PC-3 (cell line): ENCODE results near the gene KRTAP12-4. TPM values are rescaled to one million over a fixed set of nuclear protein-coding genes. Genes with fewer than 3 reads are reported as not detected.

ENCODE experiments used
- ATAC-seq: fragments of 200-7000 bp; cut with Tn5 transposase; 2 replicates; pipeline ENCODE4 v1.9.1; 2020; ENCODE audit warnings: mild to moderate bottlenecking, moderate library complexity
- BruUV-seq: library from RNA; stranded (reverse); fragments of 400-500 nt; replicated peaks from 2 replicates; lab custom pipeline; 2021; lab: Mats Ljungman, UMichigan
- CTCF ChIA-PET: fragments of 300-600 bp; sonication (Branson Sonifier 250); formaldehyde crosslinking; loops from one replicate; lab custom pipeline; 2022; ENCODE audit warnings: antibody characterized with exemption; lab: Charles Lee
- POLR2A ChIA-PET: fragments of 300-600 bp; sonication (Branson Sonifier 250); formaldehyde crosslinking; loops from one replicate; lab custom pipeline; 2022; ENCODE audit warnings: antibody characterized with exemption; ENCODE audit not compliant: unreplicated experiment; lab: Charles Lee
- DNase-seq: peaks from one replicate; pipeline ENCODE4 v3.0.0-alpha.2; 2015
- H2AFZ ChIP-seq: fragments of 300-600 bp; sonication (generic); 2 replicates; pipeline ENCODE4 v1.6.0; 2016; ENCODE audit warnings: antibody characterized with exemption, low read length
- H3F3A ChIP-seq: fragments of 300-600 bp; sonication (generic); one replicate; pipeline ENCODE4 v1.6.0; 2017; ENCODE audit warnings: antibody characterized with exemption, low read length, control low read depth, mild to moderate bottlenecking; ENCODE audit not compliant: unreplicated experiment
- H3K27ac ChIP-seq: fragments of 300-600 bp; sonication (generic); 2 replicates; pipeline ENCODE4 v1.5.1; 2016; ENCODE audit warnings: mild to moderate bottlenecking, low read length
- H3K27me3 ChIP-seq: fragments of 300-600 bp; sonication (generic); 2 replicates; pipeline ENCODE4 v1.6.1; 2016; ENCODE audit warnings: low read length, mixed read lengths
- H3K36me3 ChIP-seq: fragments of 300-600 bp; sonication (generic); 2 replicates; pipeline ENCODE4 v1.6.1; 2016; ENCODE audit warnings: low read depth, mixed run types, low read length, mixed read lengths
- H3K4me1 ChIP-seq: fragments of 300-600 bp; sonication (generic); 2 replicates; pipeline ENCODE4 v1.5.1; 2016; ENCODE audit warnings: low read length; ENCODE audit not compliant: insufficient read depth
- H3K4me2 ChIP-seq: fragments of 300-600 bp; sonication (generic); 2 replicates; pipeline ENCODE4 v1.6.0; 2016; ENCODE audit warnings: low read length
- H3K4me3 ChIP-seq: fragments of 300-600 bp; sonication (generic); 2 replicates; pipeline ENCODE4 v1.5.1; 2016; ENCODE audit warnings: mild to moderate bottlenecking, low read length, mixed read lengths
- H3K79me2 ChIP-seq: fragments of 300-600 bp; sonication (generic); 2 replicates; pipeline ENCODE4 v1.6.1; 2017; ENCODE audit warnings: low read length, mixed read lengths
- H3K9ac ChIP-seq: fragments of 300-600 bp; sonication (generic); 2 replicates; pipeline ENCODE4 v1.6.0; 2016; ENCODE audit warnings: mild to moderate bottlenecking, low read length
- H3K9me2 ChIP-seq: fragments of 300-600 bp; sonication (generic); replicated peaks from 2 replicates; pipeline ENCODE4 v1.6.1; 2016; ENCODE audit warnings: mixed run types, low read length, mixed read lengths
- H3K9me3 ChIP-seq: fragments of 300-600 bp; sonication (generic); 2 replicates; pipeline ENCODE4 v1.6.1; 2016; ENCODE audit warnings: low read length, mixed read lengths
- H4K20me1 ChIP-seq: fragments of 300-600 bp; sonication (generic); 2 replicates; pipeline ENCODE4 v1.6.1; 2016; ENCODE audit warnings: low read length, mixed read lengths
- CTCF ChIP-seq: fragments of 300-600 bp; sonication (generic); conservative IDR thresholded peaks from 2 replicates; pipeline ENCODE4 v1.5.1; 2017; ENCODE audit warnings: antibody characterized with exemption, low read depth, mild to moderate bottlenecking, low read length
- EZH2 ChIP-seq: fragments of 300-600 bp; sonication (generic); IDR thresholded peaks from one replicate; pipeline ENCODE4 v1.6.1; 2017; ENCODE audit warnings: antibody characterized with exemption, mild to moderate bottlenecking, low read length; ENCODE audit not compliant: unreplicated experiment
- EZH2phosphoT487 ChIP-seq: fragments of 300-600 bp; sonication (generic); IDR thresholded peaks from 2 replicates; pipeline ENCODE4 v1.6.1; 2018; ENCODE audit warnings: mild to moderate bottlenecking, antibody characterized with exemption, low read length, borderline replicate concordance
- intact Hi-C: fragments of 100-400 bp; cut with micrococcal nuclease; formaldehyde crosslinking; loops from 2 replicates; pipeline ENCODE4 v1.9.0; 2023
- total RNA-seq: library from RNA; depleted of rRNA; stranded (reverse); fragments of >200 nt; gene quantifications from 2 replicates; pipeline ENCODE4 v1.2.3, GENCODE V29; 2014

Gene KRTAP12-4
- total RNA-seq, 1 experiment from 2014 or later: not detected

DNA sequence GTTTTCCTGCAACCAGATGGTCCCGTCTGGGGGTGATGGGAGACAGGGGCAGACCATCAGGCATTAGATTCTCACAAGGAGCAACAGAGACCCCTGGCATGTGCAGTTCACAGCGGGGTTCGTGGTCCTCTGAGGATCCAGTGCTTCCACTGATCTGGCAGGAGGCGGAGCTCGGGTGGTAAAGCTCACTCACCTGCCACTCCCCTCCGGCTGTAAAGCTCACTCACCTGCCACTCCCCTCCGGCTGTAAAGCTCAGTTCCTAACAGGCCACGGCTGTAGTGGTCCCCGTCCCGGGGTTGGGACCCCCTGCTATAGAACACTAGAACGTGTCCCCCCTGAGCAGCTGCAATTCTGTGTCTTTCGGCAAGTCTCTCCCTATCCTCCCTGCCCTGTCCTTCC is 47.1 kb upstream of the KRTAP12-4 start:
- H3K9me2 ChIP-seq: no peaks in the 10 kb centered on the region
- H3F3A ChIP-seq: no peaks in the 10 kb centered on the region
- TF ChIP-seq EZH2: no peak
- TF ChIP-seq CTCF: no peak
- TF ChIP-seq EZH2phosphoT487: no peak
- no peaks in the 10 kb centered on the region for H3K27me3 ChIP-seq
- H3K4me3 ChIP-seq: no peak overlapping the region
- ATAC-seq (no peak), DNase-seq (no peak)
- no peaks in the 10 kb centered on the region for H3K9me3 ChIP-seq
- CTCF ChIA-PET: interaction anchor here (1.0 kb wide), 1 partner anchor 41 kb away, joined by 3 read pairs; no protein-coding TSS in a partner anchor
- no peaks in the 10 kb centered on the region for H3K36me3 ChIP-seq
- no peak overlapping the region for H2AFZ ChIP-seq
- no TSS peak for BruUV-seq
- no peak overlapping the region for H3K27ac ChIP-seq
- no peaks in the 10 kb centered on the region for H3K4me1 ChIP-seq
- POLR2A ChIA-PET: no interaction called here
- intact Hi-C loops: no loop called here
- no peak overlapping the region for H3K9ac ChIP-seq
- no peaks in the 10 kb centered on the region for H4K20me1 ChIP-seq
- no peak overlapping the region for H3K4me2 ChIP-seq
- H3K79me2 ChIP-seq: no peaks in the 10 kb centered on the region

DNA sequence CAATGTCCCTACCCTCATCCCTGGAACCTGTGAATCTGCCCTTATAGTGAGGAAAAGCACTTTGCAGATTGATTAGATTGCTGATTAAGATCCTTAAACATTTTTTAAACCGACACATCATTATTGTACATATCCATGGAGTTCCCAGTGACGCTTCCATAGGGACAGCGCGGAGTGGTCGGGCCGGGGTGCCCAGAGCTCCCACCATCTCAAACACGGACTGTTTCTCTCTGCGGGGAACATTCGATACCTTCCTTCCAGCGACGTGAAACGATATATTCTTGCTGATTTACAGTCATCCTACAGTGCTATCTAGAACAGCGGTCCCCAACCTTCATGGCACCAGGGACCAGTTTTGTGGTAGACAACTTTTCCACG is 46.6 kb upstream of the KRTAP12-4 start:
- no peaks in the 10 kb centered on the region for H3K27me3 ChIP-seq

More for the DNA sequence above, 46.6 kb upstream of the KRTAP12-4 start:
- ATAC-seq (no peak), DNase-seq (no peak)
- Histone ChIP-seq H3K9ac (no peak overlapping the region), H4K20me1 (no peaks in the 10 kb centered on the region), H3F3A (no peaks in the 10 kb centered on the region), H3K4me2 (no peak overlapping the region), H3K4me3 (no peak overlapping the region), H2AFZ (no peak overlapping the region), H3K79me2 (no peaks in the 10 kb centered on the region), H3K9me2 (no peaks in the 10 kb centered on the region), H3K4me1 (no peaks in the 10 kb centered on the region), H3K36me3 (no peaks in the 10 kb centered on the region), H3K27ac (no peak overlapping the region), H3K9me3 (no peaks in the 10 kb centered on the region)
- TF ChIP-seq EZH2 (no peak), CTCF (no peak), EZH2phosphoT487 (no peak)
- ChIA-PET POLR2A (no interaction called here), CTCF (interaction anchor here (1.0 kb wide), 1 partner anchor 41 kb away, joined by 3 read pairs; no protein-coding TSS in a partner anchor)
- no TSS peak for BruUV-seq
- intact Hi-C loops: no loop called here
